Middle frontal gyrus (tissue), 1 donor: ENCODE results near the gene CYP2R1.
A peak's percentile ranks its signal among the peaks of the same experiment; 100 is the strongest.

Experiments
- DNase-seq: peaks from one replicate; pipeline ENCODE4 v3.0.0-alpha.2; 2015; ENCODE audit warnings: low spot score; ENCODE audit errors: extremely low spot score

The CYP2R1 gene

GRCh38 chr11:14892036-14892556 is at the start of gene CYP2R1:
TSS of gene CYP2R1 (minus strand) at chr11:14892231. CDS start at chr11:14892205, 26 bp downstream.
- DNase-seq = peak; percentile 86

DNA sequence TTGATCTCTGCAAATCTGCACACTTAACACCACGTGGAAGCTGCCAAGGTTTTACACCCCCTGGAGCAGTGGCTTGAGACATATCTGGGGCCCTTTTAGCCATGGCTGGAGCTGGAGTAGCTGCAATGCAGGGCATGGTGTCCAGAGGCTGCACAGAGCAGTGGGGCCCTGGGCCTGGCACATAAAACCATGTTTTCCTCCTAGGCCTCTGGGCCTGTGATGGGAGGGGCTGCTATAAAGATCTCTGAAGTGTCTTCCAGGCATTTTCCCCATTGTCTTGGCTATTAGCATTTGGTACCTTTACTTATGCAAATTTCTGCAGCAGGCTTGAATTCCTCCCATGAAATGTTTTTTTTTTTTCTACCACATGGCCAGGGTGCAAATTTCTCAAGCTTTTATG is 46.9 kb upstream of the CYP2R1 start:
- no peak for DNase-seq

DNA sequence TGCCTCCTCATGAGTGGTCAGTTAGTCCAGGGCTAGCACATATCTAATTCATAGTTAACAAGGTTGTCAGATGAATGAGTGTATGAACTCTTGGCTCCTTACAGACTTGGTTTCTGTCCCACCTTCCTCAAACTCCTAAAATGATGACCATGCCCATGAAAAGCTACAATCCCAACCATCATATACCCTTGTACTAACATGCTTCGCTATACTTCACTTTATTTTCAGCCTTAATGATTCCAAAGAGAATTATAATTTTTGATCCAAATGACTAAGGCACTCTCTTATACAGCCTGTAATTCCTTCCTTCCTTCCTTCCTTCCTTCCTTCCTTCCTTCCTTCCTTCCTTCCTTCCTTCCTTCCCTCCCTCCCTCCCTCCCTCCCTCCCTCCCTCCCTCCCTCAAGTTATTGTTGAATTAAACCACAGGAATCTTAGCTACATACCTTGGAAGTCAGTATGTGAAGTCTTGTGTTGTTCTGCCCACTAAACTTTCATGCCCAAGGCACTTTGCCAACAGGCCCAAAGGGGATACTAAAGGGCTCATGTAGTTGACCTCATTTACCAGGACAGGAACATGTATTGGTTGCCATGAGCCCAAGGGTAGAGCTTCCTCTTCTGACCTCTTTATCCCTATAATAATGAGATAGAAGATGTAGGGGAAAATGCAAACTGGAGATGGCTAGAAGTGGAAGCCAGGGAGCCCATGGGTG is 42.8 kb upstream of the CYP2R1 start:
- DNase-seq = no peak

DNA sequence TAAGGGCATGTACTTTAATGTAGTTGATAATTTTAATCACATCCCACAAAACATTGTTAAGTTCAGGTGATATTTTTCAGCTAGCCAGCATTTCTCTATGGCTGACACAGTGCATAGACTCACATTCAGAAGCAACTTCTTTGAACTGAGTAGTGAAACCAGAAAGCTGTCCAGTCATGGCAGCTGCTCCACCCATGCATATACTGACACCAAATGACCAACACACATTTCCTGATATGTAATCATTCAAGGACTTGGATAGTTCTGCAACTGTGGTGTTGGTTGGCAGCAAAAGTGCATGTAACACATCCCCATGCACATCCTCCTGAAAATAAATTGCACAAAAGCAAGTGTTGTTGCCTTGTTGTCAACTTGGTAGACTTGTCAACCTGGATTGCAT is 40.4 kb upstream of the CYP2R1 start:
- DNase-seq = no peak

DNA sequence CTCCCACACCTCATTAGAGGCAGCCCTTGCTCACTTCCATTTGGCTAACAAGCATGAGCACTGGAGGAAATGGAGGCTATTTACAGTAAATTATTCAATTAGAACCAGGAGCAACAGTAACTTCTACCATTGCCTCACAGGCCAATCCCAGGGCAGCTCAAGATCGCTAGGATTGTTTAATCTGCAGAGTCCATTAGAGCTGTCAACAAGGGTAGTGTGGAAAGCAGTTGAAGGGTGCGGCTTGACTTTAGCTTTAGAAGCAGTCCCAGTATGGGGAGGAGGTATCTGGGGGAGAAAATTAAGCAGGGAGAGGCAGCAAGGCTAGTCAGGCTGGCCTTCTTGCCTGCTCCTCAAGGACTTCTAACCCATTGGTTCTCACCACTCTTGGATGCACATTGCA is 38.3 kb upstream of the CYP2R1 start:
- DNase-seq = no peak

- DNase-seq = no peak
Observed at GRCh38 chr11:14927146-14927545, 35.1 kb upstream of the CYP2R1 start.

GRCh38 chr11:14924318-14924717 is 32.3 kb upstream of the CYP2R1 start:
- no peak for DNase-seq

DNA sequence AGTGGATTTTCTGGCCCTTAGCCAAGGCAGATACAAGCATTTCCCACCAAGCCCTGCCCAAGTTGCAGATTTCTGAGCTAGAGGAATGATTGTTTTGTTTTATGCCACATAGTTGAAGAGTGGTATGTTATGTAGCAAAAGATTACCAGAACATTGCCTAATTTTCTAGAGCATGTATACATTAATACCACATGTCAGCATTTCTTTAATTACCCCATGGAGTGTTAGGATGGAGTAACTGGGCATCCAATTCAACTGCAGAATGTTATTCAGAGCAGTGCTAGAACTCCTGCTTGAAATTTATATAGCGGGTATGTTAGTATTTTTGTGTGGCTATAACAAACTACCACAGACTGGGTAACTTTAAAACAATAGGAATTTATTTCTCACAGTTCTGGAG is 24.4 kb upstream of the CYP2R1 start:
- DNase-seq = no peak

GRCh38 chr11:14914536-14914935 is 22.5 kb upstream of the CYP2R1 start:
- no peak for DNase-seq

GRCh38 chr11:14908214-14908880 is 16.3 kb upstream of the CYP2R1 start:
- DNase-seq = no peak

- no peak for DNase-seq
Observed at GRCh38 chr11:14907411-14908213, 15.6 kb upstream of the CYP2R1 start.

DNA sequence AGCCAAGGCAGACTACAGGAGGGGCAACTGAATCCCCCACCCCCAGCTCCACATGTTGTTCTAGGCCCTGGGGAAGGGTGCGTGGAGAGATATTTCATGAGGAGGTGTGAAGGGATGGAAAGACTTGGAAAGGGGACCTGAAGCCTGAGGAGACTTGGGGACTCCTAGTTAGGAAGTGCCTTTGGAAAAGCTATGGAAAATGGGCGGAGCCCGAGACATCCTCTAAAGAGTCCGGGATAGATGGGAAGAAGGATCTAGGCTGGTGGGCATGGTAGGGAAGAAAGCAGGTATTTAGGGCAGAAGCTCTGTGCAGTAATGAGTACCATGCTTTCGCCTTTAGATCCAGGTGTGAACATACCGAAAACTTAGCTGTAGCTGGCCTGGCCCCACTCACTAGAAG is 15.0 kb upstream of the CYP2R1 start:
- DNase-seq = no peak

- no peak for DNase-seq
Observed at GRCh38 chr11:14906578-14906977, 14.5 kb upstream of the CYP2R1 start.

- no peak for DNase-seq
Observed at GRCh38 chr11:14905104-14906033, 13.3 kb upstream of the CYP2R1 start.

DNA sequence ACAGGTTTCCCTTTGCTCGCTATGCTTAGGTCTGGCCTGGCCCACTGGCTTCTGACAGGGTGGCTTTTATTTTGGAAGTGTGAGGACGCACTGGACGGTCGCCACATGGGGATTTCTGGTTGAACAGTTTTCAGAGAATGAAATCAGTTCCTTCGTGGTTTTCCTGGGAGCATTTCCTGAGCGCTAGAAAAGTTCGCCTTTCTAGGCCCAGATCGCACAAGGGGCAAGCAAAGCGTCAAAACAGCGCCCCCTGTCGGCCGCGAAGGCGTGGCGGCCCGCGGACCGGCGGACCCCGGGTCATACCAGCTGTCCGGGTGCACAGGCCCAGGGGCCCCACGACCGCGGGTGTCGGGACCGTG is 12.7 kb upstream of the CYP2R1 start:
- no peak for DNase-seq

GRCh38 chr11:14902650-14903350 is 10.8 kb upstream of the CYP2R1 start:
- DNase-seq = no peak

DNA sequence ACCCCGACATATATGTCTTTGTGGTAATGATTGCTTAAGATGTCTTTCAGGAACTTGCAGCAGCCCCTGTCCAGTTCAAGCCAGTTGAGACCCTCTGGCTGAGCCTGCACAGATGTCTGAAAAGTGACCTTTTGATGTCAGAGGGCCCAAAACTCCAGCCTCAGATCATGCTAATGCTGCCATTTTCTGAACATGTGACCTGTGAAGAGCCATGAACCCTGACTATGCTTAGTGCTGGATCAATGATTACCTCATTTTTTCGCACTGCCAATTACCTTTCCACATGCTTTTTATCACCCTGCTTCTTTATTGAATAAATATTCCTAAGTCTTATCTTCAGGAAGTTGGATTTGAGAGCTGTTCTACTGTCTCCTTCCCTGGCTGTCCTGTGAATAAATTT is 6.9 kb upstream of the CYP2R1 start:
- no peak for DNase-seq

DNA sequence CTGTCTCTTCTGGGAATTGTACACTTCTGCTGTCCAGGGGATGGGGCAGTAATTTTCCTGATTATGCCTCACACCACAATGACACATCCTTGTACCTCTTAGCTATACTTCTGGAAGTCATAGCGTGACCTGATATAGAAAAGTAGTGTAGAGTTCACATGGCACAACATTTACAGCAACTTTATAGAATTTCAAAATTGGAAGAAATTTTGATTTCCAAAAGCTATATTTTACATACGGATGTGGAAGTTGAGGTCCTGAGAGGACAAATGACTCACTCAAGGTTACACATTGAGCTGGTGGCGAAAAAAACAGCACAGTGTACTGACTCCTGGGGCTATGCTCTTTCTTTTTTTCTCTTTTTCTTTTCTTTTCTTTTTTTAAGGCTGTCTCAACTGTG is 6.3 kb upstream of the CYP2R1 start:
- no peak for DNase-seq

- no peak for DNase-seq
Observed at GRCh38 chr11:14894657-14895598, 2.9 kb upstream of the CYP2R1 start.
